D721Med (cell line): ENCODE data around the gene FUT7.

Source experiments
- DNase-seq: peaks from one replicate; pipeline ENCODE4 v3.0.0; 2011; ENCODE audit warnings: low spot score; ENCODE audit not compliant: insufficient read length
- FAIRE-seq: peaks from 2 replicates; lab custom pipeline; 2011; peaks lifted over from hg19 to GRCh38; lab: Jason Lieb, UNC
- CTCF ChIP-seq: IDR thresholded peaks from 2 replicates; pipeline ENCODE4 v1.5.1; 2012; ENCODE audit warnings: mild to moderate bottlenecking, control low read depth; ENCODE audit not compliant: insufficient read depth; ENCODE audit errors: missing control alignments

The FUT7 gene

DNA sequence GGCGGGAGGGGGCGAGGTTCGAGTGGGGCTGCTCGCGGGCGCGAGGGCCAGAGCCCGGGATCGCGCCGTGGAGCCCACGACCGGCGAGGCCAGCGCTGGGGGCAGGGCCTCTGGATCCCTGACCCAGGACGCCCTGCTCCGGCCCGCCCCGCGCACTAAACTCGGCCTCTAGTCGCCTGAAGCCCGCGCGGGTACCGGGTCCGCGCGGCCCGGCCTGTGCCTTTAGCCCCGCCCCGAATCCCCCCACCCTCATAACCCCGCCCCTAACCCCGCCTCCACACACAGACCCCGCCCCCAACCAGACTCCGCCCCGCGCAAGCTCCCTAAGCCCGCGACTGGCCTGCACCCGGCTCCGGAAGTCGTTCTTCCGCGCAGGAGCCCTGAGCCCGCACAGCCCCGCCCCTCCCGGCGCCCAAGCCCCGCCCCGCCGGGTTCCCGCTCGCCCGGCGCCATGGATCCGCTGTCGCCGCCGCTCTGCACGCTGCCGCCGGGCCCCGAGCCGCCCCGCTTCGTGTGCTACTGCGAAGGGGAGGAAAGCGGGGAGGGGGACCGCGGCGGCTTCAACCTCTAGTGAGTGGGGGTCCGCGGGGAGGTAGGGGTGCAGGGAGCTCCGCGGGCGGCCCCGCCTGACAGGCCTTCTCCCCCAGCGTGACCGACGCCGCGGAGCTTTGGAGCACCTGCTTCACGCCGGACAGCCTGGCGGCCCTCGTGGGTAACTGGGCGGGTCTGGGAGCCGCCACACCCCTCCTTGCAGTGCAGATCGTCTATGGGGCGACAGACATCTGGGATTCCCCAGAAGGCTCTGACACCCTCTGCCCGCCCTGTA is 39.7 kb downstream of the FUT7 start, which contains the start of gene PAXX:
TSS of gene PAXX (plus strand) at position 430 of the 826 bp plus-strand sequence. CDS start at position 452, 22 bp downstream.
- peak; percentile 99 for DNase-seq
- FAIRE-seq, result no peak
- no peak for TF ChIP-seq CTCF

GRCh38 chr9:136990242-136990911 is 41.5 kb downstream of the FUT7 start:
- FAIRE-seq (no peak), DNase-seq (no peak)
- TF ChIP-seq CTCF, result no peak

- no peak for DNase-seq
- no peak for TF ChIP-seq CTCF
- no peak for FAIRE-seq
Observed at GRCh38 chr9:136988872-136989271, 43.0 kb downstream of the FUT7 start.

GRCh38 chr9:136985853-136986252 is 46.0 kb downstream of the FUT7 start:
- FAIRE-seq, result no peak
- TF ChIP-seq CTCF, result no peak
- DNase-seq, result no peak

GRCh38 chr9:136985027-136985602 is 46.8 kb downstream of the FUT7 start:
- no peak for TF ChIP-seq CTCF
- FAIRE-seq (no peak), DNase-seq (no peak)

DNA sequence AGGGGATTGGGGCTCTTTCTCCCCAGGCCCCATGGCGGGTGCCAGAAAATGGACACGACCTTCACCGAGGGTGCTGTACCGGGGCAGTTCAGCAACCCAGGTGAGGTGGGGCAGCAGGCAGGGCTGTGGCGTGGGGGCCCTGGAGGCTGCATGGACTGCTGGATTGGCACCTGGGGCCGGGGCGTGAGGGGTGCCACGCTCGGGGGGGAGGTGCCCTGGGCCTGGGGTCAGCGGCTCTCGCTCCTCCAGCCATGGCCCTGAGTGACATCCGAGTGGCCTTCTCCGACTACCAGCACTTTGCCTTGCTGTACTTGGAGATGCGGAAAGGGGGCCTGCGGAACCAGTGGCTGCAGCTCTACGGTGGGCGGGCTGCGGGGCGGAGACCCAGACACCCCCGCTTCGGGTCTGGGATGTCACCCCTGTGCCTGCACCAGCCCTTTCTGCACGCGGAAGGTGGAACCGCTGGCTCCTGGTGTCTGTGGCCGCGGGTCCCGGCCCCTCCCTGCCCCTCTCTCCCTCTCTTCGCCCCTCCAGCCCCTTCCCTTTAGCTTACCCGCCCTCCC is 47.3 kb downstream of the FUT7 start:
- FAIRE-seq (no peak), DNase-seq (no peak)
- no peak for TF ChIP-seq CTCF
